Posterior vena cava (tissue), 2 donors: ENCODE measurements around the gene MISP3. TPM values are rescaled to one million over a fixed set of nuclear protein-coding genes. Genes with fewer than 3 reads are reported as not detected.
A peak's percentile ranks its signal among the peaks of the same experiment; 100 is the strongest.

Experiments used
- DNase-seq: peaks from one replicate; pipeline ENCODE4 v3.0.0-alpha.2; 2020; ENCODE audit warnings: low spot score
- intact Hi-C, 2 donors: fragments of 100-400 bp; cut with DNase I; formaldehyde crosslinking; loops; one replicate each; pipeline versions ENCODE4 v1.14.1 to v1.14.2; 2022 to 2023
- total RNA-seq, 2 donors: library from RNA; stranded (reverse); fragmentation: NEBNext Ultra II Directional; extraction: Animal tissue kit (Norgen Biotek cat#: 25700); gene quantifications; one replicate each; pipeline ENCODE4 v1.2.1, GENCODE V29; 2021
- donor health status: DM: yes; HTN: yes; CAD: no.
- donor health status: DM: yes; HTN: yes; CAD: no.

Gene MISP3
- total RNA-seq, 2 donors from 2014 or later: 1.0 to 1.4 TPM

DNA sequence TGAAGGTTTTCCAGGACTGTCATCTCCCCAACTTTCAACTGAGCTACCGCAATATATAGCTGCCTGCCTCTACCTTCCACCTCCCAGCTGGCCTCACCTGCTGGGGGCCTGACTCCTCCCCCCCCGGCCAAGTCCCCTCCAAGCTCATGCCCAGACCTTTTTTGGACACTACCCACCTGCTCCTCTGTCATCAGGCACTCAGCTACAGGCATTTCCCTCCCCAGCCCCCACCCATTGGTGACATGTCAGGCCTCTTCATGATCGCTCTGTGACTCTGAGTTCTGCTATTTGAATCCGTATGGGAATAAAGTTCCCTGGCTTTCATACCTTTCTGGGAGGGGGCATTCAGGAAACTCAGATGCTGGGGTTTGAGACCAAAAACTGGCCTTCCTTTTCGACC lies 43.2 kb downstream of the MISP3 start:
- no peak for DNase-seq
- intact Hi-C loops: no loop called here

DNA sequence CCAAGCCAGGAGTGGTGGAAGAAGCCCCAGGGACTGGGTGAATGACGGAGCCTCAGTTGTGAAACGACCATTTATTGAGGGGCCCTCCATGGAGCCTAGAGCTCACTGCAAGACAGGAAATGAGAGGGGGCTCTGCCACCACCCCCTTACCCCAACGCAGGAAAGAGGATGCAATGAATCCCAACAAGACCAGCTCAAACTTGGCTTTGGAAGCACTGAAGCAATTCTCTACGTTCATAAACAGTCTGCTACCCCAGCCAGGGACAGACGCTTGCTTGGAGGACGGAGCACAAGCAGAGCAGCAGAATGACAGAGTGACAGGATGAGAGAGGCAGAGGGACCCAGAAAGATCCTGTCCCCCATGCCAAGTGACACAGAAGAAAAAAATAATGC lies 43.9 kb downstream of the MISP3 start:
- DNase-seq: no peak
- intact Hi-C loops: no loop called here

DNA sequence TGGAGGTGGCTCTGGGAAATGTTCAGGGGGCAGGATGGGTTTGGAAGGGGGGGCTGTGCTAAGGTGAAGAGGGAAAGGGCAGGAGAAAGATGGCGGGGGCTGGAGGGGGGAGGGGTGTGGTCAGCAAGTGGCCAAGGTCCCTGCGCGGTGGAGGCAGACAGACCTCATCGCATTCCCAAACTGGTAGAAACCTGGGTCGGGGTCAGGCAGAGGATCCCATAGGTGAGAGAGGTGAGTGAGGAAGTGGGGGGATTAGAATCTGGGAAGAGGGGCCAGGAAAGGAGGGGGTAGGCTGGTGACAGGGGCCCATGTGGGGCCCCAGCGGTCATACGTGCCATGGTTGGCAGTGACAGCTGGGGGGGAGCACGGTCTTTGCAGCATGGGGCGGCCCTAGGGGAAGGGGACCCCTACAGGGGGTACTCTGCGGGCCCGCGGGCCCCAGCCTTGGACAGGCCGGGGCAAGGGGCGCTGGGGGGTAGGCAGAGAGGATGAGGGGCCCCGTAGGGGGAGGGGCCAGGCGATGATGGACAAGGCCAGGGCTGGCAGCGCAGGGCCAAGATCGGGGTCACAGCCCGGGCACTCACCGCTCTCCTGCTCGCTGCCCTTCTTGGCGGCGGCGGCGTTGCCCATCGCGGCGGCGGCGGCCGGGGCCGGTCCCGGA lies 44.5 kb downstream of the MISP3 start:
- intact Hi-C loops: no loop called here
- peak; percentile 84 for DNase-seq

DNA sequence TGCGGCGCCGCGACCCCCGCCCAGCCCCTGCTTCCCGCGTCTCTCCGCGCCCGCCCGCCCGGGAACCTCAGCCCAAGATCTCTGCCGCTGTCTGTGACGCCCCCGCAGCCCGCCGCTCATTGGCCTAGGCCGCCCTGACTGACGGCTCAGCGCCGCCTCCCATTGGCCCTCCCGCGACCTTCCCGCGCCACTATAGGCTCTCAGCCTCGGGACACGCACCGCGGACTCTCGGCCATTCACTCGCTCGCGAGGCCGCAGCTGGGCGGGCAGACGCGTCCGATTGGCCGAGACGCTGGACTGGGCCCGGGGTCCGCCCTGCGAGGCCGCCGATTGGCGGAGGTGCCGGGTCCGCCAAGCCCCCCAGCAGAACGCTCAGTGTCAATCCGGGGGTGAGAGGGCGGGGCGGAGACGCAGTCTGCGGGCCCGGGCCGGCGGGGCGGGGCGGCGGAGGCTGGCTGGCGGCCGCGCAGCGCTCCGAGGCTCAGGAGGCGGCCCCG lies 45.1 kb downstream of the MISP3 start, which contains the start of gene PRKACA:
TSS of gene PRKACA (minus strand) at position 95 of the 497 bp plus-strand sequence. CDS start 215 bp downstream, outside the sequence.
- intact Hi-C loops: no loop called here
- peak; percentile 100 for DNase-seq

DNA sequence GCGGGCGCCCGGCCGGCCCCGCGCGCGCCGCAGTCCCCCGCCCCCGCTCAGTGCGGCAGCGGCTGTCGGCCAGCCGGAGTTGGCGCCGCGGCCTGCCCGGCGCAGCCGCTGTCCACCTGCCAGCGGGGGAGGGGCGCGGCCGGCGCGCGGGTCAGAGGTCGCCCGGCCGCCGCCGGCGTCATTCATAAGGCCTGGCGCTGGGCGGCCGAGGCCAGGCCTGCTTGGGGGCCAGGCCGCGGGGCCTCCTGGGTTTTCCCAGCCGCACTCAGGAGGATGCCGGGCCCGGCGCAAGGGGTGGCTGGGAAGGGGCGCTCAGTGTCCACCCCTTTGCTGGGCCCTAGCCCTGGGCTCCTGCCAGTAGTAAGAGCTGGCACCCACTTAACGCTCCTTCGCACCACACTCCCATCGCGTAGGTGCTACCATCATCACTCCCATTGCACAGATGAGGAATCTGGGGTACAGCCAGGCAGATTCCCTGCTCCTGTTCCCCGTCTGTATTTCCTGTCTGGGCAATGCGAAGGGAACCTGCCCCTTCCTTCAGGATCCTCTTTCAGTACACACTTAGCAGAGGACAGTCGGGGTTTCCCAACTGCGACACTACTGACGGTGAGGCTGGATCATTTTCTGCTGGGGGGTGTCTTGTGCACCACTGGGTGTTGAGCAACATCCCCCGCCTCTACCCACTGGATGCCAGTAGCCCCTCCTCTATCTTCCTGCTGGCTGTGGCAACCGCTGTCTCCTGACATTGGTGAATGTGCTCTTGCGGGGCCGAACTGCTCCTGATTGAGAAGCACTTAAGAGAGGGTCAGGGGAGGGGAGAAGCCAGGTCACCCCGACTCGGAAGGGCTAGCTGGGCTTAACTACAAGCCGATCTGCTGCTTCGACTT lies 45.8 kb downstream of the MISP3 start:
- intact Hi-C loops: no loop called here
- peak; percentile 95 for DNase-seq

DNA sequence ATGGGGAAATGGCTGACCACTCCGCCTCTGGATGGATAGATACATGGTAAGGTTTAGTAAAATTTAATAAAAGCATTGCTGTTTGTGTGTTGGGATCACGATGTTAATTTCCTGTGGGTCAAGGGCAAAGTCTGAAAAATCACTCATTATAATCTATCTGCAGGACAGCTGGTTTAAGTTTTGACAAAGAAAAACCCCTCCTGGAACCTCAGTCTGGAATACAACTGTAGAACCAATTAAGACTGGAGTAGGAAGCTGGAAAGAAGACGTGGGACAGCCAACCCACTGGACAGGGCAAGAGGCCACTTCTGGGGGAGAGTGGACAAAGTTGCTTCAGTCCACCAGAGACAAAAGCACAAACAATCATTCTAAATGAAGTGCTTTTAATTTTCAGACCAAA lies 46.6 kb downstream of the MISP3 start:
- no peak for DNase-seq
- intact Hi-C loops: no loop called here

DNA sequence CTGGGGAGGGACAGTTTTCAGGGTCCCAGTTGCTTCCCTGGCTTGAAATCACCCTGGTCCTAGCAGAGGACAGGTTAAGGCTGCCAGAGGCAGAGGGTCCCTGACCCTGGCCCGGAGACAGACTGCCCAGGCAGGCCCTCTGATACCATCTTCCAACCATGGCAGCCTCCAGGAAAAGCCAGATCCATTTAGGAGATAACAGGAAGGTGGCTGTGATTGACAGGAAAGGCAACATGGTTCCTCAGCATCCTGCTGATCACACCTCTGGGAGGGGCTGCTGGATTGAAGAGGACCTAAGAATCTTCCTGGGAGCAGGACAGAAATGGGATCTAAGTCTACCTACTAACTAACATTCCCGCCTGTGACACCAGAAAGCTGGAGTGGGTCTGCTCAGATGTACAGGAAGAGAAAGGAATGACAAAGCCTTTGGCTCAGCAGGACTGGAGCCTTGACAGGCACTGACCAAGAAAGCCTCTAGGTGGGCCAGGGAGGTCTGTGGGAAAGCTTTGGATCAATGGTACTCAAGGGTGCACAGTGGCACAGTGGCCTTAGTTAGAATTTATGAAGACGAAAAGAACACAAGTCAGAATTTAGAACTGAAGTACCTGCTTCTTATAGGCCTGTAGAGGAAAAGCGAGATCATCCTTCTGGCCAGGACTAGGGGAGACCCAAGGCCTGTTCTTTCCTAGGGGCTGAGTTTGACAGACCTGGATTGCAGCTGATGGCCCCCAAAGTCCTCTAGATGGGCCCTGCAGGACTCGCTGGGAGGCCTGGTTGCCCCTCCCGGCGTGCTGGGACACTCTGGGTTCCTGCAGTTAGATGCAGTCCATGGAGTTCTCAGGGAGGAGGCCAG lies 47.3 kb downstream of the MISP3 start:
- DNase-seq: no peak
- intact Hi-C loops: no loop called here

- no peak for DNase-seq
Observed at GRCh38 chr19:14120497-14120780, 47.9 kb downstream of the MISP3 start.

DNA sequence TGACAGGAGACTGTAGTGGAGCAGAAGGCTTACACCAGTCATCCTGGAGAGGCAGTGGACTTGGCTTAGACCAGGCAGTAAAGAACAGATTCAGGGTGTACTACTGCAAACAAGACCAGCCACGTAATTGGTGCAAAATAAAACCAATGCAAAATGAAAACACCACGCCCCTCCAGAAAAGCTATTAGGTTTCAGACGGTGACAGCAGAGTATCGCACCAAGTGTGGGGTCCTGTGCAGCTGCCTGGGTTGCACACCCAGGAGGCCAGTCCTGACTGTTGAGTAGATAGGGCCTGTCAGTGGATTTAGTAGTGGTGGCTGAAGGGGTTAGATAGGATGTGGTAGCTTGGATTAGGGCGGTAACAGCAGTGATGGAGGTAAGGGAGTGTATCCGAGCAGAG lies 50.3 kb downstream of the MISP3 start:
- intact Hi-C loops: no loop called here
- DNase-seq: no peak

More at GRCh38 chr19:14120497-14120780, 47.9 kb downstream of the MISP3 start:
- intact Hi-C loops: no loop called here

Other genes starting within 250 kb of the MISP3 start
- under 1 TPM in 1 of 2 donors, not detected in 1; 1.00 TPM for gene NANOS3, start 195.7 kb upstream of the MISP3 start, total RNA-seq
- gene BRME1, start 166.7 kb upstream of the MISP3 start, total RNA-seq: 1 to 10 TPM; 1.2 to 2.0 TPM
- gene CC2D1A, start 166.6 kb upstream of the MISP3 start, total RNA-seq: 10 to 100 TPM; 16.8 to 22.6 TPM
- gene PODNL1, start 134.4 kb upstream of the MISP3 start, total RNA-seq: 1 to 10 TPM; 2.4 to 8.7 TPM
- gene DCAF15, start 120.3 kb upstream of the MISP3 start, total RNA-seq: 10 to 100 TPM; 18.8 to 21.0 TPM
- gene RFX1, start 66.5 kb upstream of the MISP3 start, total RNA-seq: 1 to 10 TPM; 7.5 to 7.8 TPM
- gene RLN3, start 44.6 kb upstream of the MISP3 start, total RNA-seq: not detected
- gene IL27RA, start 41.0 kb upstream of the MISP3 start, total RNA-seq: 1 to 10 TPM; 3.6 to 5.3 TPM
- under 1 TPM in 1 of 2 donors, not detected in 1; 0.74 TPM for gene PALM3, start 10.7 kb upstream of the MISP3 start, total RNA-seq
- not detected for gene C19orf67, start 13.0 kb downstream of the MISP3 start, total RNA-seq
- 10 to 100 TPM; 22.7 to 23.6 TPM for gene SAMD1, start 18.0 kb downstream of the MISP3 start, total RNA-seq
- gene PRKACA, start 45.0 kb downstream of the MISP3 start, total RNA-seq: 100 to 1,000 TPM; 101 to 103 TPM
- under 1 TPM; 0.33 to 0.37 TPM for gene ASF1B, start 63.8 kb downstream of the MISP3 start, total RNA-seq
- 10 to 100 TPM; 22.5 to 25.8 TPM for gene ADGRL1, start 133.4 kb downstream of the MISP3 start, total RNA-seq